ENCODE data around the gene DMWD. TPM values are rescaled to one million over a fixed set of nuclear protein-coding genes. Genes with fewer than 3 reads are reported as not detected.

Gene DMWD
- total RNA-seq (10 to 100 TPM; 28.4 to 53.3 (median 44.6) TPM), total RNA-seq (17.5 to 28.7 (median 21.8) reads per million in 29 experiments)
- 24.8 TPM for total RNA-seq (2013)

DNA sequence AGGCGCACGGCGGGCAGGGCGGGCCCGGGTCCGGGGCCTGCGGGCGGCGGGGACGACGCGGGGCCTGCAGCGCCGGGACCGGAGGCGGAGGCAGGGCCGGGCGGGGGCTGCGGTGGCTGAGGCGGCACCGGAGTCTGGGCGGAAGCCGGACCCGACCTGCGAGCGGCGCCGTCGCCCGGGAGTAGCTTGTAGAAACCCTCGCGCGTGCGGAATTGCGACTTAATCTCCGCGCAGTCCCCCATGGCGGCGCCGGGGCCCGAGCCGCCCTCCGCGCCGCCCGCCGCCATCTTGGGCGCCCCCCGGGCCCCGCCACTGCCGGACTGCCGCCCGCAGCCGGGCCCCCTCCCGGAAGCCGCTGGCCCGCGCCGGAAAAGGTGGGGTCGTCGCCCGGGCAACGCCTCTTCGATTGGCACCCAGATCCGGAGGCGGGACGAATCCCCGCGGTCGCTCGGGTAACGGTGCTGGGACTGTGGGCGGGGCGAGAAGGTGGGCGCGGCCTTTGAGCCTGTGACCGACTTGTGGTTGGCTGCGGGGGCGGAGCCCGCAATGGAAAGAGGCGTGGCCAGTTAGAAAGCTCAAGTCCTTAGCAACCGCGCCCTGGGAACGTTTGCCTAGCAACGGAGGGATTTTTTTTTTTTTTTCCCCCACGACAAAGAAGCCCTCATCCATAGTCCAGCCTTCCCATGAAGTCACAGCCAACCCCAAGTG is at the start of gene DMWD:
Gene DMWD, minus strand, starts transcription at position 376 of the 708 bp plus-strand sequence. Its CDS starts 89 bp downstream, at position 287.
- Mint-ChIP-seq H3K27me3 (peaks cover 13 to 35% of the 10 kb centered on the region in 2 donors), H3K4me1 (peaks cover 31 to 56% (median 42%) of the 10 kb centered on the region in 3 donors), H3K4me3 (peak within 1 kb of the TSS; percentile 80 to 87 (median 85)), H3K27ac (peak within 1 kb of the TSS; percentile 68 to 71), H3K36me3 (peaks cover 18% of the 10 kb centered on the region), H3K9me3 (no peaks in the 10 kb centered on the region)
- ATAC-seq (replicated peaks in 1 of 4) (peak; percentile 94 to 95 (median 95)), DNase-seq (peak; percentile 95 to 100 (median 99))
- ChIA-PET POLR2A (interaction anchor here (0.6 to 1.0 kb wide), 3 partner anchors 12 to 116 kb away, joined by 4 to 7 read pairs (median 4); no protein-coding TSS in a partner anchor), CTCF (interaction anchor here (0.6 to 1.9 kb wide), 6 partner anchors 14 to 920 kb away, joined by 3 to 19 read pairs (median 4); partner anchors contain the start of genes FBXO46 (in 1 of the 2) and SIX5 (in 1 of the 2))
- under 1% methylated on average over 85 of the region's 86 CpGs for WGBS (ENCODE audit: insufficient coverage)
- Histone ChIP-seq H3K36me3 (ENCODE audit: control insufficient read depth in 2 of 2, extremely low read depth in 1 of 2, insufficient read depth in 1 of 2, low read length in 1 of 2) (peaks cover 7 to 9% of the 10 kb centered on the region in 2 donors), H3K4me3 (ENCODE audit: control insufficient read depth in 1 of 2, extremely low read depth in 1 of 2, low read length in 1 of 2) (peak within 1 kb of the TSS; percentile 58 to 64), H3K4me1 (ENCODE audit: control insufficient read depth in 1 of 2, extremely low read depth in 1 of 2, insufficient read depth in 2 of 2, low read length in 2 of 2) (peaks cover 23 to 35% of the 10 kb centered on the region in 2 experiments), H3K27me3 (replicated peaks in 1 of 2; ENCODE audit: control insufficient read depth in 2 of 2, extremely low read depth in 1 of 2, insufficient read depth in 2 of 2, low read length in 1 of 2) (peaks cover 9 to 44% of the 10 kb centered on the region in 2 experiments), H3K9me3 (no peaks in the 10 kb centered on the region), H3K27ac (ENCODE audit: low read length) (peak within 1 kb of the TSS; percentile 44)

GRCh38 chr19:45842198-45842597 is 49.6 kb upstream of the DMWD start:
- Histone ChIP-seq H3K9me3 (no peaks in the 10 kb centered on the region), H3K27me3 (replicated peaks in 1 of 2; ENCODE audit: control insufficient read depth in 2 of 2, extremely low read depth in 1 of 2, insufficient read depth in 2 of 2, low read length in 1 of 2) (no peaks in the 10 kb centered on the region), H3K4me1 (ENCODE audit: control insufficient read depth in 1 of 2, extremely low read depth in 1 of 2, insufficient read depth in 2 of 2, low read length in 2 of 2) (no peaks in the 10 kb centered on the region), H3K4me3 (ENCODE audit: control insufficient read depth in 1 of 2, extremely low read depth in 1 of 2, low read length in 1 of 2) (no peak overlapping the region), H3K27ac (ENCODE audit: low read length) (no peak overlapping the region), H3K36me3 (ENCODE audit: control insufficient read depth in 2 of 2, extremely low read depth in 1 of 2, insufficient read depth in 1 of 2, low read length in 1 of 2) (peaks cover 0 to 87% of the 10 kb centered on the region in 2 donors)
- ChIA-PET POLR2A (no interaction called here), CTCF (no interaction called here)
- WGBS (ENCODE audit: insufficient coverage) = 100% methylated on average over 13 of the region's 14 CpGs
- DNase-seq (no peak), ATAC-seq (replicated peaks in 1 of 4) (no peak)
- no peak overlapping the region for H3K4me3 Mint-ChIP-seq
- no peaks in the 10 kb centered on the region for H3K27me3 Mint-ChIP-seq
- H3K27ac Mint-ChIP-seq = no peak overlapping the region
- H3K36me3 Mint-ChIP-seq = peaks cover 67% of the 10 kb centered on the region
- no peaks in the 10 kb centered on the region for H3K9me3 Mint-ChIP-seq
- peaks cover 0 to 2% (median 1%) of the 10 kb centered on the region in 3 donors for H3K4me1 Mint-ChIP-seq

GRCh38 chr19:45834970-45835369 is 42.3 kb upstream of the DMWD start:
- no peak overlapping the region for H3K27ac ChIP-seq (ENCODE audit: low read length)
- Mint-ChIP-seq H3K27ac (no peak overlapping the region), H3K9me3 (no peaks in the 10 kb centered on the region), H3K27me3 (no peaks in the 10 kb centered on the region), H3K36me3 (peaks cover 51% of the 10 kb centered on the region), H3K4me1 (peaks cover 0 to 4% (median 0%) of the 10 kb centered on the region in 3 donors), H3K4me3 (no peak overlapping the region)
- WGBS (ENCODE audit: insufficient coverage) = 89% methylated on average over 3 of the region's 7 CpGs
- DNase-seq = no peak
- no peaks in the 10 kb centered on the region for H3K9me3 ChIP-seq
- POLR2A ChIA-PET = no interaction called here
- CTCF ChIA-PET = no interaction called here
- no peaks in the 10 kb centered on the region for H3K27me3 ChIP-seq (replicated peaks in 1 of 2; ENCODE audit: control insufficient read depth in 2 of 2, extremely low read depth in 1 of 2, insufficient read depth in 2 of 2, low read length in 1 of 2)
- peaks cover 9 to 81% of the 10 kb centered on the region in 2 donors for H3K36me3 ChIP-seq (ENCODE audit: control insufficient read depth in 2 of 2, extremely low read depth in 1 of 2, insufficient read depth in 1 of 2, low read length in 1 of 2)
- no peak overlapping the region for H3K4me3 ChIP-seq (ENCODE audit: control insufficient read depth in 1 of 2, extremely low read depth in 1 of 2, low read length in 1 of 2)
- ATAC-seq (replicated peaks in 1 of 4) = no peak
- H3K4me1 ChIP-seq (ENCODE audit: control insufficient read depth in 1 of 2, extremely low read depth in 1 of 2, insufficient read depth in 2 of 2, low read length in 2 of 2) = no peaks in the 10 kb centered on the region

DNA sequence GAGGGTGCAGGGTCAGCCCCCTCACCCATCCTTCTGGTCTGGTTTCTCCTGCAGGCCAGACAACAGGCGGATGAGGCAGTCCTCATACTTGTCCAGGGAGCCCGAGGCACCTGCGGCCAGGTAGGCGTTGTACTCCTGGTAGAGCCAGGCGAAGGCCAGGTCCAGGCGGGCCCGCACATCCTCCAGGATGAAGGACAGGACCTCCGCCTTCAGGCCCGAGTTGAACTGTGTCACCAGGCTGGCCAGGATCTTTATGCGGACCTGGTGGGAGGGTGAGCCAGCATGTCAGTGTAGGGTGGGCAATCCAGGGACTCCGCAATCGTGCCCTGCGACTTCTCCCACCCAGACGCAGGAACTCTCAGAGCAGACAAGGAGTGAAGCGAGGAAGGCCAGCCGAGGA is 36.3 kb upstream of the DMWD start:
- POLR2A ChIA-PET = no interaction called here
- WGBS (ENCODE audit: insufficient coverage) = 96% methylated on average over 11 of the region's 16 CpGs
- Histone ChIP-seq H3K9me3 (no peaks in the 10 kb centered on the region), H3K27ac (ENCODE audit: low read length) (no peak overlapping the region), H3K4me3 (ENCODE audit: control insufficient read depth in 1 of 2, extremely low read depth in 1 of 2, low read length in 1 of 2) (no peak overlapping the region), H3K27me3 (replicated peaks in 1 of 2; ENCODE audit: control insufficient read depth in 2 of 2, extremely low read depth in 1 of 2, insufficient read depth in 2 of 2, low read length in 1 of 2) (no peaks in the 10 kb centered on the region), H3K4me1 (ENCODE audit: control insufficient read depth in 1 of 2, extremely low read depth in 1 of 2, insufficient read depth in 2 of 2, low read length in 2 of 2) (no peaks in the 10 kb centered on the region), H3K36me3 (ENCODE audit: control insufficient read depth in 2 of 2, extremely low read depth in 1 of 2, insufficient read depth in 1 of 2, low read length in 1 of 2) (peaks cover 25 to 90% of the 10 kb centered on the region in 2 donors)
- H3K4me1 Mint-ChIP-seq = peaks cover 0 to 5% (median 0%) of the 10 kb centered on the region in 3 donors
- no peak overlapping the region for H3K4me3 Mint-ChIP-seq
- no peaks in the 10 kb centered on the region for H3K9me3 Mint-ChIP-seq
- no peak for DNase-seq
- ATAC-seq (replicated peaks in 1 of 4) = no peak
- peaks cover 54% of the 10 kb centered on the region for H3K36me3 Mint-ChIP-seq
- peak overlapping the region in 1 of 2 donors; percentile 36 for H3K27ac Mint-ChIP-seq
- H3K27me3 Mint-ChIP-seq = no peaks in the 10 kb centered on the region
- CTCF ChIA-PET = no interaction called here

GRCh38 chr19:45828523-45828922 is 35.9 kb upstream of the DMWD start:
- H3K4me3 ChIP-seq (ENCODE audit: control insufficient read depth in 1 of 2, extremely low read depth in 1 of 2, low read length in 1 of 2) = no peak overlapping the region
- no peaks in the 10 kb centered on the region for H3K27me3 ChIP-seq (replicated peaks in 1 of 2; ENCODE audit: control insufficient read depth in 2 of 2, extremely low read depth in 1 of 2, insufficient read depth in 2 of 2, low read length in 1 of 2)
- WGBS (ENCODE audit: insufficient coverage) = 92% methylated on average over 8 of the region's 9 CpGs
- Mint-ChIP-seq H3K36me3 (peaks cover 54% of the 10 kb centered on the region), H3K4me1 (peaks cover 0 to 5% (median 0%) of the 10 kb centered on the region in 3 donors), H3K9me3 (no peaks in the 10 kb centered on the region), H3K27me3 (no peaks in the 10 kb centered on the region), H3K4me3 (no peak overlapping the region), H3K27ac (no peak overlapping the region)
- H3K27ac ChIP-seq (ENCODE audit: low read length) = no peak overlapping the region
- ChIA-PET POLR2A (no interaction called here), CTCF (no interaction called here)
- no peaks in the 10 kb centered on the region for H3K9me3 ChIP-seq
- H3K36me3 ChIP-seq (ENCODE audit: control insufficient read depth in 2 of 2, extremely low read depth in 1 of 2, insufficient read depth in 1 of 2, low read length in 1 of 2) = peaks cover 25 to 89% of the 10 kb centered on the region in 2 donors
- ATAC-seq (replicated peaks in 1 of 4) = no peak
- DNase-seq = no peak
- no peaks in the 10 kb centered on the region for H3K4me1 ChIP-seq (ENCODE audit: control insufficient read depth in 1 of 2, extremely low read depth in 1 of 2, insufficient read depth in 2 of 2, low read length in 2 of 2)

GRCh38 chr19:45827459-45828093 is 34.9 kb upstream of the DMWD start:
- DNase-seq (no peak), ATAC-seq (replicated peaks in 1 of 4) (no peak)
- Histone ChIP-seq H3K4me3 (ENCODE audit: control insufficient read depth in 1 of 2, extremely low read depth in 1 of 2, low read length in 1 of 2) (no peak overlapping the region), H3K4me1 (ENCODE audit: control insufficient read depth in 1 of 2, extremely low read depth in 1 of 2, insufficient read depth in 2 of 2, low read length in 2 of 2) (no peaks in the 10 kb centered on the region), H3K9me3 (no peaks in the 10 kb centered on the region), H3K27me3 (replicated peaks in 1 of 2; ENCODE audit: control insufficient read depth in 2 of 2, extremely low read depth in 1 of 2, insufficient read depth in 2 of 2, low read length in 1 of 2) (no peaks in the 10 kb centered on the region), H3K27ac (ENCODE audit: low read length) (no peak overlapping the region), H3K36me3 (ENCODE audit: control insufficient read depth in 2 of 2, extremely low read depth in 1 of 2, insufficient read depth in 1 of 2, low read length in 1 of 2) (peaks cover 25 to 92% of the 10 kb centered on the region in 2 donors)
- Mint-ChIP-seq H3K9me3 (no peaks in the 10 kb centered on the region), H3K4me1 (peaks cover 0 to 5% (median 0%) of the 10 kb centered on the region in 3 donors), H3K4me3 (no peak overlapping the region), H3K36me3 (peaks cover 53% of the 10 kb centered on the region), H3K27me3 (no peaks in the 10 kb centered on the region), H3K27ac (no peak overlapping the region)
- WGBS (ENCODE audit: insufficient coverage) = 95% methylated on average over 16 of the region's 16 CpGs
- CTCF ChIA-PET = no interaction called here
- POLR2A ChIA-PET = interaction anchor here in 1 of 2 donors (0.5 kb wide), 1 partner anchor 176 kb away, joined by 3 read pairs; no protein-coding TSS in a partner anchor

All from T-cell (primary cell).